ENCODE measurements around the gene NEDD9. TPM values are rescaled to one million over a fixed set of nuclear protein-coding genes. Genes with fewer than 3 reads are reported as not detected.

The NEDD9 gene
- total and polyA plus RNA-seq, 2 of the 13 experiments (the other 11 are each of a cell fraction or from before 2014, with no cell fraction given): 27.1 to 389 TPM

DNA sequence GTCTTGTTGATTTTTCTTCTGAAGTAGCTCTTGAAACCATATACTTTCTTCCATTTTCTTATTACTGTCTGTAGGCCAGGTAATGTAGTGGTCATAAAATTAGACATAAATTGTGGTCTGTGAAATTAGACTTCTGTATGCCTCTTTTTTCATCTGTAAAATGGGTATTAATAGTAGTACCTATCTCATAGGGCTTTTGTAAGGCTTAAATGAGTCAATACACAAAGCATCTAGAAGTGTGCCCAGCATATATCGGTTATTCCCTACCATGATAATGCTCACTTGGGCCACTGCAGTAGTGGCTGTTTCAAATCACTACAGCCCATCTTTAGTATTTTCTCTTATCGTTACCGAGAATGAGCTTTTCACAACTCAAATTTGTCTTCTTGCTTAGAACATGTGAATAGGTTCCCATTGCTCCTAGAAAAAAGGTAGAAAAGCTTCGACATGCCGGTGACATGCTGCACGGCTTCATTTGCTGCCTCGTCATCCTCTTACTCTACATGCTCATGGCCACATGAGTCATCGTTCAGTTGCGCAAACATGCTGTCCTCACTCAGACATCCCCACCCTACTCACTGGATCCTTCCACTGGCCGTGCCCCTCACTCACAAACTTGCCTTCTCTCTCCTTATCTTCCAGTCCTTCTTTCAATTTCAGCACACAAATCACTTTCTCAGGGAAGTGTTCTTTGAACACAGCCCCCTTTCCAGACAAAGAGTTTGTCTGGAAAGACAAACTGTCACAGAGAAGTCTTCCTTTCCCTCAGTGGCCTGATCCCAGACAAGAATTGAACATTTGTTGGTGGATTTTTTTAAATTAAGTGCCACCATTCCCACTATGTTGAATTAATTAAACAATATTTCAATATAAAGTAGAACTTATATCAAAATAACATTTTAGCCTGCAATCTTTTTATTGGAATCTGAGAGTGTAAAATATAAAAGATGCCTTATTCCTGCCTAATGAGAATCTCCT, 88.8 kb downstream of the NEDD9 start (continued):
- TF ChIP-seq CHD4 (IDR thresholded peaks at IDR 0.05; ENCODE audit: borderline replicate concordance, low read length): no peak
- no peak for TF ChIP-seq ZNF7 (CRISPR knock-in tag; IDR thresholded peaks at IDR 0.05)
- TF ChIP-seq, protein P1, sequence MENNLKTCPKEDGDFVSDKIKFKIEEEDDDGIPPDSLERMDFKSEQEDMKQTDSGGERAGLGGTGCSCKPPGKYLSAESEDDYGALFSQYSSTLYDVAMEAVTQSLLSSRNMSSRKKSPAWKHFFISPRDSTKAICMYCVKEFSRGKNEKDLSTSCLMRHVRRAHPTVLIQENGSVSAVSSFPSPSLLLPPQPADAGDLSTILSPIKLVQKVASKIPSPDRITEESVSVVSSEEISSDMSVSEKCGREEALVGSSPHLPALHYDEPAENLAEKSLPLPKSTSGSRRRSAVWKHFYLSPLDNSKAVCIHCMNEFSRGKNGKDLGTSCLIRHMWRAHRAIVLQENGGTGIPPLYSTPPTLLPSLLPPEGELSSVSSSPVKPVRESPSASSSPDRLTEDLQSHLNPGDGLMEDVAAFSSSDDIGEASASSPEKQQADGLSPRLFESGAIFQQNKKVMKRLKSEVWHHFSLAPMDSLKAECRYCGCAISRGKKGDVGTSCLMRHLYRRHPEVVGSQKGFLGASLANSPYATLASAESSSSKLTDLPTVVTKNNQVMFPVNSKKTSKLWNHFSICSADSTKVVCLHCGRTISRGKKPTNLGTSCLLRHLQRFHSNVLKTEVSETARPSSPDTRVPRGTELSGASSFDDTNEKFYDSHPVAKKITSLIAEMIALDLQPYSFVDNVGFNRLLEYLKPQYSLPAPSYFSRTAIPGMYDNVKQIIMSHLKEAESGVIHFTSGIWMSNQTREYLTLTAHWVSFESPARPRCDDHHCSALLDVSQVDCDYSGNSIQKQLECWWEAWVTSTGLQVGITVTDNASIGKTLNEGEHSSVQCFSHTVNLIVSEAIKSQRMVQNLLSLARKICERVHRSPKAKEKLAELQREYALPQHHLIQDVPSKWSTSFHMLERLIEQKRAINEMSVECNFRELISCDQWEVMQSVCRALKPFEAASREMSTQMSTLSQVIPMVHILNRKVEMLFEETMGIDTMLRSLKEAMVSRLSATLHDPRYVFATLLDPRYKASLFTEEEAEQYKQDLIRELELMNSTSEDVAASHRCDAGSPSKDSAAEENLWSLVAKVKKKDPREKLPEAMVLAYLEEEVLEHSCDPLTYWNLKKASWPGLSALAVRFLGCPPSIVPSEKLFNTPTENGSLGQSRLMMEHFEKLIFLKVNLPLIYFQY (CRISPR knock-in tag; IDR thresholded peaks at IDR 0.05; ENCODE audit: borderline replicate concordance): peak; percentile 15; the same call in 1 of the 2 replicates
- peak; percentile 83 for TF ChIP-seq IKZF5 (CRISPR knock-in tag; IDR thresholded peaks at IDR 0.05)
- TF ChIP-seq ZNF75D (CRISPR knock-in tag; IDR thresholded peaks at IDR 0.05; ENCODE audit: borderline replicate concordance): no peak
- TF ChIP-seq ZNF788 (CRISPR knock-in tag; IDR thresholded peaks at IDR 0.05; ENCODE audit: borderline replicate concordance): no peak
- TF ChIP-seq PLSCR1 (CRISPR knock-in tag; IDR thresholded peaks at IDR 0.05; ENCODE audit: borderline replicate concordance): no peak
- no peak; the same call in 1 of the 2 replicates for TF ChIP-seq ZC3H4 (CRISPR knock-in tag; IDR thresholded peaks at IDR 0.05; ENCODE audit: borderline replicate concordance)
- TF ChIP-seq SIN3B (IDR thresholded peaks at IDR 0.05; ENCODE audit: low read length): no peak
- peak; percentile 80; the same call in 1 of the 2 replicates for TF ChIP-seq KDM4B (CRISPR knock-in tag; IDR thresholded peaks at IDR 0.05)
- peak; percentile 15; the same call in 1 of the 2 replicates for TF ChIP-seq FOXP4 (CRISPR knock-in tag; IDR thresholded peaks at IDR 0.05)
- no peak for TF ChIP-seq CC2D1A (CRISPR knock-in tag; IDR thresholded peaks at IDR 0.05)
- TF ChIP-seq FOXP1 (IDR thresholded peaks at IDR 0.05): no peak
- TF ChIP-seq FOXP1 (CRISPR knock-in tag; IDR thresholded peaks at IDR 0.05): 0 out of 2 replicates have a peak, but pooled peaks have one; percentile 26
- TF ChIP-seq ZNF24 (IDR thresholded peaks at IDR 0.05): no peak
- TF ChIP-seq ZKSCAN5 (CRISPR knock-in tag; IDR thresholded peaks at IDR 0.05): no peak
- TF ChIP-seq, protein P2, sequence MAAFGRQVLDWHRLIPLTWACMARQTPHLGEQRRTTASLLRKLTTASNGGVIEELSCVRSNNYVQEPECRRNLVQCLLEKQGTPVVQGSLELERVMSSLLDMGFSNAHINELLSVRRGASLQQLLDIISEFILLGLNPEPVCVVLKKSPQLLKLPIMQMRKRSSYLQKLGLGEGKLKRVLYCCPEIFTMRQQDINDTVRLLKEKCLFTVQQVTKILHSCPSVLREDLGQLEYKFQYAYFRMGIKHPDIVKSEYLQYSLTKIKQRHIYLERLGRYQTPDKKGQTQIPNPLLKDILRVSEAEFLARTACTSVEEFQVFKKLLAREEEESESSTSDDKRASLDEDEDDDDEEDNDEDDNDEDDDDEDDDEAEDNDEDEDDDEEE (CRISPR knock-in tag; IDR thresholded peaks at IDR 0.05): peak; percentile 80; the same call in 1 of the 2 replicates
- TF ChIP-seq HOXA9 (CRISPR knock-in tag; IDR thresholded peaks at IDR 0.05; ENCODE audit: borderline replicate concordance): 0 out of 2 replicates have a peak, but pooled peaks have one; percentile 61

Data from HepG2 (cell line).